GM18951 (cell line): ENCODE data around the gene RIPOR2.
"Not testable (repeated sequence)": the region's sequence is repeated elsewhere in the genome, so short reads cannot be mapped to it uniquely, and the experiment has no call there.

ENCODE experiments used
- POLR2A ChIP-seq: IDR thresholded peaks from 4 replicates; pipeline ENCODE4 v1.6.1; 2011; ENCODE audit warnings: mild to moderate bottlenecking; ENCODE audit not compliant: insufficient read length, insufficient read depth; ENCODE audit errors: extremely low read depth
- in situ Hi-C: fragments of 300-500 bp; cut with MboI; formaldehyde crosslinking; loops from one replicate; pipeline ENCODE4 v1.12.0; 2022; ENCODE audit warnings: low sequenced_read_pairs, mixed read lengths, inconsistent platforms; ENCODE audit not compliant: unreplicated experiment

RIPOR2 gene

DNA sequence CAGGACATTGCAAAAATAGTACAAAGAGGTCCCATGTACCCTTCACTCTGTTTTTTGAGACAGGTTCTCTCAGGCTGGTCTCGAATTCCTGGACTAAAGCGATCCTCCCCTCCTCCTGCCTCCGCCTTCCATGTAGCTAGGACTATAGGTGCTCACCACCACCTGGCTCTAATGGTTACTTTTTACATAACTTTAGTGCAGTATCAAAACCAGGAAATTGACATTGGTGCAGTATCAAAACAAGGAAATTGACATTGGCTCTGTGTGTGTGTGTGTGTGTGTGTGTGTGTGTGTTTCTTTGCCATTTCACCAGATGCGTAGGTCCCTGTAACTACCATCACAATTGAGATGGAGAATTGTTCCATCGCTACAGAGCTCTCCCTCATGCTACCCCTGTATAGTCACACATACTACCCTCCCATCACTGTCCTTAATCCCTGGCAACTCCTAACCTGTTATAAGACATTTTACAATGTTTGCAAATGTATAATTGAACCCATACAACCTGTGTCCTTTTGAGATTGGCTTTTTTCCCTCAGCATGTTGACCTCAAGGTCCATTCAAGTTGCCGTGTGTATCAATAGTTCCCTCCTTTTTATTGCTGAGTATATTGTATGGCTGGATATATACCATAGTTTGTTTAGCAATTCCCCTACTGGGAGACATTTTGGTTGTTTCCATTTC is 28.3 kb upstream of the RIPOR2 start:
- TF ChIP-seq POLR2A = no peak

DNA sequence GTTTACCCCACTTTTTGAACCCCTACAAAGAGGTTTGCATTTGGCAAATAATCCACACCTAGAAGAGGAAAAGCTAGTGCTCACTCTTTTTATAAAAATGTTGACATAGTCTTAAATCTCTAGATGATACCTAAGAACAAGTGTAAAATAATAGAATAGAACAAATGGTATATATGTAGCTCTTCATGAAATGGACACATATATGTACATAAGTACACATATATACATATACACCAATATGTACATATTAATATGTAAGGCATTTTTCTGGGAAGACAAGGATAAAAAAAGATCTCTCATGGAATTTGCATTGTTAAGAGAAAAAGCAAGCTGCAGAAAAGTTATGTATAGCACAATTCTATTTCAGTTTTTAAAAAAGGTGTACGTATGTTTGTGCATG is 27.6 kb upstream of the RIPOR2 start:
- in situ Hi-C loops = no loop called here
- no peak for TF ChIP-seq POLR2A

More for the DNA sequence above, 28.3 kb upstream of the RIPOR2 start:
- in situ Hi-C loops = no loop called here

DNA sequence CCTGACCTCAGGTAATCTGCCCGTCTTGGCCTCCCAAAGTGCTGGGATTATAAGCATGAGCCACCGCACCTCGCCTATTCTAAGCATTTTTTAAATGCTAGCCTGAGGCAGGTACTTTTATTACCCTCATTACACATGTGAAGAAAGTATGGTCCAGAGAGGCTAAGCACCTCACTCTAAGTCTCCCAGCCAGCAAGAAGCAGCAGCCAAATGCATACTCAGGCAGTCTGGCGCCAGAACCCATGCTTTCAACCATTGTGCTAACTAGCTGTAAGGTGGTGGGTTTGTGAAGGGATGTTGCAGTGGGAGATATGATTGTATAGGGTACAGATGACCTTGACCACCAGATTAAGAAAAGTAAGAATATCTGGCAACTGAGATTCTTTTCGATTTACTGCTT is 26.1 kb upstream of the RIPOR2 start:
- TF ChIP-seq POLR2A = no peak
- in situ Hi-C loops = no loop called here

DNA sequence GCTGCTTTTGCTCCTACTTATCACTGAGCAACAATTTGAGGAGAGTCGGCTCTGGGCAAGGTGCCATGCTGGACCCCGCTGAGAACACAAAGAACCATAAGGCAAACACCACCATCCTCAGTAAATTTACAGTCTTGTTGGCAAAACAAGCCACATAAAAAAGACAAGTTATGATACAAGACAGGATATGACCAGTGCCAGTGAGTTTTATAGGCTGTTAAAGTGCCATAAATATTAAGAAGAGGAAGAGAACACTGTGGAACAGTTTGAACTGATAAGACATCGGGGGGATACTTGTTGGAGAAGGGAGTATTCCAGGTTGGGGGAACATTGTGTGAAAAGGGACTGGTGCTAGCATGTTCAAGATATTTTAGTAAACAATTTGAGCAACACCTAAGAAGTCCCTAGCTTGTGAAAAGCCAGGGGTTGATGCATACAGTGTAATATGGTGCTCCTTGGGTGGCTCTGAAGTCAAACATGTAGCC is 25.3 kb upstream of the RIPOR2 start:
- no peak for TF ChIP-seq POLR2A
- in situ Hi-C loops = no loop called here

DNA sequence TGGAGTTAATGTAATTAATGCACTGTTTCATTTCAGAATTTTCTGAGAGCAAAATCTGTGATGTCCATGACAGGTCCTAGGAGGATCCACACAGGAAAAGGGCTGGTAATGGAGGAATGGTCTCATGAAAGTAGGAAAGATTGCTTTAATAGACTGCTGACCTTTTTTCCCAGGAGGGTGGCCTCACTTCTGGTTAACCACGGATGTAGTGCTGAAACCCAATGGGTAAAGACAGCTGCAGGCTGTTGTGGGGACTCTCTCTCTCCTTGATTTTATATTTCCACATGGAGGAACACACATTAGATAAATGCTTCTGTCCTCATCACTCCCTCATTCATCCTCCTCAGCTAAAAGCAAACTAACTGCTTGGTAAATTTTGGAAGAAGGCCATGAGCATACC is 23.6 kb upstream of the RIPOR2 start:
- TF ChIP-seq POLR2A = no peak

DNA sequence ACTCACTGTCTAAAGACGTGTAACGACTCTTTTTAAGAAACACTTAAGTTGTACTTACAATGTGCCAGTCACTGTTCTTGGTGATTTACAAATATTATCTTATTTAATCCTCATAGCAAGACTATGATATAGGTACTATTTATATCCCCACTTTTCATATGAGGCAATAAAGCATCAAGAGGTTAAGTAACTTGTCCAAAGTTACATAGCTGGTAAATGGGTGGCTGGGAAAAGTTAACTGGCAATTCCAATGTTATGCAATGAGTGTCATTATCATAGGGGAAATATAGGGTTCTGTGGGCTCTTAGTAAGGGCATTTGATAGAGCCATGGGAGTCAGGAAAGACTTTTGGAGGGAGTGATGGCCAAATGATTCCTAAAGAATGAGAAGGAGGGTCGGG is 21.4 kb upstream of the RIPOR2 start:
- TF ChIP-seq POLR2A = no peak
- in situ Hi-C loops = no loop called here

More for the DNA sequence above, 23.6 kb upstream of the RIPOR2 start:
- in situ Hi-C loops = no loop called here

DNA sequence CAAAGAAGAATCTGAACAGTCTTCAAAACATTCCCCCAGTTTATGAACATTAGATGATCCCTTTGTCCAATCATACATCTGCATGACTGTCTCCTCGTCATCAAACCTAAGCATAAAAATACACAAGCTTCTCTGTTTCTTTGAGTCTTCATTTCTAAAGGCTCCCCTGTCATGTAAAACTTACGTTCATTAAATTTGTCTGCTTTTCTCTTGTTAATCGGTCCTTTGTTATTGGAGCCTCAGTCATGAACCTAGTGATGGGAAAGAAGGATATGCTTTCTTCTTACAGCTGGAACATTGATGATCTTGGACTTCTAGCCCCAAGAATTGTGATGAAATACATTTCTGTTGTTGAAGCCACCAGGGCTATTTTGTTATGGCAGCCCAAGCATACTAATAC is 18.0 kb upstream of the RIPOR2 start:
- TF ChIP-seq POLR2A = no peak
- in situ Hi-C loops = no loop called here

DNA sequence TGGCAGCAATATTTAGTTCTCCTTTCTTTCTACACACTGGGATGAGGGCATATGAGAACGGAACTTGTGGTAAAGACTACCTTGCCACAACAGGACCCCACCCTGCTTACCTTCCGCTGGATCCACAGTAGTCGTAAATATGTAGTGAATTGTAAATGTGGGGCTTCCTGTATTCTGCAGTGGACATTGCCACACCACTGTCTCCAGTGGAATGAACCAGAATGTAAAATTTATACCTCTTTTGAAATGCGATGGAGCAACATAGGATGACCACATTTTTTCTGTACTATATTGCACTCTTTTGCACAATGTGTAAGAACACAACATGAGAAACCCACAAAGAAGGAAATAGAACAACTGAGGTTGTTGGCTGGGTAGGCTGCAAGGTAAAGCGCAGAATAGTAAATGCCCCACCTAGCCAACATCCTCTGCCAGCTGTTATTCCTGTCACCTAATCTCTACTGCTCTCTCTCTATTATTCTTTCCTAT is 16.1 kb upstream of the RIPOR2 start:
- TF ChIP-seq POLR2A = no peak
- in situ Hi-C loops = no loop called here

DNA sequence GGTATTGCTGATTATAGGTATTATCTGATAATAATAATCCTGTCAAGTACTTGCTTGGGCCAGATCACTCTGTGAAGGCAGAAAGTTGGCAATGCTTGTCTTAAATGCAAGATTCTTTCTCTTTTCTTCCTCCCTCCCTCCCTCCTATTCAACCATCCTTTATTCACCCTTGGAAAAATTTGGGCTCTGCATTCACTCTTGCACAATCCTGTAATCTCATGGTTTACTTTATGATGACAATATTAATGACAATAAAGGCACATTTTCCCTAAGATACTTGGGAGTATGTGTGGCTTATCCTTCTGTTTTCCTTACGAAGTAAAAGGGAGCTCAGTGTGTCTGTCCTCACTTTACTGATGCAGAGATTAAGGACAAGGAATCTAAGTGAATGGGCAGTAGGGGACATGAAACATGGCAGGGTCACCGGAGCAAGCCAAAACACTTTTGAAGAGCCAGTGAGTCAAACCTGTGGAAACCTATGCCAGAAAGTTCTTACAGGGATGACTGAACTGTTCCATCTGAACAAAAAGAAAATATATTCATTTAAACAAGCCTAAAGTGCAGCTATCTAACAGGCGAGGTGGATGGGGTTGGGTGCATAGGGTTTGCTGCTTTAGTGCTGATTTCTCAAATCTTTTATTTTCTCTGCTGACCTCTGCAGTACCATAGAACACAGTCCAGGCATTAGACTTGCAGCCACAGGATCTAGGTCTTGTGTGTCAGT is 14.6 kb upstream of the RIPOR2 start:
- TF ChIP-seq POLR2A = no peak
- in situ Hi-C loops = no loop called here

DNA sequence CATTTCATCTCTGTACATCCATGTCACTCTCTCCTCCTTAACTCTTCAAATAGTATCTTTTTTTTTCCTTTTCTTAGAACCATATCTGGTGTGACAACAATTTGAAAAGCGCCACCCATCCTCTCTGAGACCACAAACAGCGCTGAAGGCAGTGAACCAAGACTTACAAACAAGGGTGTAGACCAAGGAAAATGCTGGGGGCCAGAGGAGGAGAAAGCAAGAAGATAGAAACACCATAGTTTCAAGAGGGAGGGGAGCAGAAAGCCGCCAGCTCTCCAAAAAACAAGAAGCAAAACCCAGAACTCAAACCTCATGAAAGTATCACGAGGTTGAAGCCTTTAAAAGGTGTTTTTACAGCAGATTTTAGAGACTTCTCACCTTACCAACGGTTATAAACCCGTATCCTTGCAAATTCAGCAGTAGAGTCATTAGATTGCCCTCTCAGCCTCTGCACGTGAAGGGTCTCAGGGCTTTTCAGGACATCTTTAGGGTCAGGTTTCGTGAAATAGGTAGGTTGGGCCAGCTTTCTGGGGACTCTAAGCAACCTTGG is 13.3 kb upstream of the RIPOR2 start:
- in situ Hi-C loops = no loop called here
- no peak for TF ChIP-seq POLR2A

DNA sequence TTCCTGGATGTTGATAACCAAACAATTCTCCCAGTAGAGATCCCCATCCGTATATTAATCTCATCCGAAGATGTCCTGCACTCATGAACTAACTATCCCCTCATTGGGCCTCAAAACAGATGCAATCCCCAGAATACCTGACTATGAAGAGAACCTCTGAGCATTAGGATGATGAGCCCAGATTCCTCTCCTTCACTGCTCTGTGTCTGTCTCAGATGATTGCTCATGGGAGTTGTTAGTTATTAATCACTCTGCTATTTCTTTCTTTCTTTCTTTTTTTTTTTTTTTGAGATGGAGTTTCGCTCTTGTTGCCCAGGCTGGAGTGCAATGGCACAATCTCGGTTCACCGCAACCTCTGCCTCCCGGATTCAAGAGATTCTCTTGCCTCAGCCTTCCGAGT is 12.5 kb upstream of the RIPOR2 start:
- in situ Hi-C loops = not testable (repeated sequence)

DNA sequence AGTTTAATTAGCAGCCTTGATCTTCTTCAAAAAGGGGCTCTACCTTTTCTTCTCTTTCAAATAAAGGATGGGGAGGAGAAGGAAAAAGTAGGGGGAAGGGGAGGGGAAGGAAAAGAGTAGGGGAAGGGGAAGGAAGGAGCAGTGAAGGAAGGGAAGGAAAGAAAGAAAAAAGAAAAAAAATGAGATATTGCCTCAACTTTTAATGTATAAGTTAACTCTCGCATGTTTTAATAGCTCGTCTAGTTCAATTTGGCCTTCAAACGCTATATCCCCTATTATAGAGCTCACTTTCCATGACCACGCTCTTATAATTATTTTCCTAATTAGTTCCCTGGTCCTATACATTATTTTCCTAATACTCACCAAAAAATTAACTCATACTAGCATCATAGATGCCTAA is 11.9 kb upstream of the RIPOR2 start:
- in situ Hi-C loops = no loop called here
- no peak for TF ChIP-seq POLR2A

DNA sequence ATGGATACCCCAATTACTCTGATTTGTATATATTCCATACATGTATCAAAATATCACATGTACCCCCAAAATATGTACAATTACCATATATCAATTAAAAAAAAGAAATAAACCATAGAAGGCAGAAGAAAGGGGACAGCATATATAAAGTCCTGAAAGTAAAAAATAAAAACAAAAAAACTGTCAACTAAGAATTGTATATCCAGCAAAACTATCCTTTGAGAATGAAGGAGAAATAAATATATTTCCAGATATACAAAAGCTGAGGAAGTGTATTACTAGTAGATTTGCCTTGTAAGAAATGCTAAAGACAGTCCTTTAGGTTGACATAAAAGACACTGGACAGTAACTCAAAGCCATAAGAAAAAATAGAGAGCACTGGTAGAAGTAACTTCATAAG is 9.3 kb upstream of the RIPOR2 start:
- no peak for TF ChIP-seq POLR2A
- in situ Hi-C loops = no loop called here

DNA sequence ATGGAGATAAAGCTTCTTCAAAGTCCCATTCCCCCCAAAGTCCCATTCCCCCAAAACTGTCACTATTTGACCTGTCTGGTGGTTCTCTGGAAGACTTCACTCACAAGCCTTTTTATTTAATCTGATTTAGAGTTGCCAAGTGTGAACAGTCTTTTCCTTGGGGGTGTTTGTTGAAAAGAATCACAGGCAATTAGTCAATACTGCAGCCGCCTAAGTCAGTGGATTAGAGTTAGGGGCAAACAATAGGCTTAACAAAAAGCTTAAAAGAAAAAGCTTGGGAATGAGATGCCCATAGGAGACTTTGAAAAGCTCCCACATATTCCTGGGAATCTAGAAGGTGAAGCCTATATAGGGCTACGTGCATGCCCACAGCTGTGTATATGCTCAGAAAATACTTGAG is 8.0 kb upstream of the RIPOR2 start:
- TF ChIP-seq POLR2A = no peak
- in situ Hi-C loops = no loop called here
